Measurements from ENCODE around the gene ST6GALNAC3. TPM values are rescaled to one million over a fixed set of nuclear protein-coding genes. Genes with fewer than 3 reads are reported as not detected.
"Not testable (repeated sequence)": the region's sequence is repeated elsewhere in the genome, so short reads cannot be mapped to it uniquely, and the experiment has no call there.

Gene ST6GALNAC3
- total RNA-seq, result 11.7 TPM

DNA sequence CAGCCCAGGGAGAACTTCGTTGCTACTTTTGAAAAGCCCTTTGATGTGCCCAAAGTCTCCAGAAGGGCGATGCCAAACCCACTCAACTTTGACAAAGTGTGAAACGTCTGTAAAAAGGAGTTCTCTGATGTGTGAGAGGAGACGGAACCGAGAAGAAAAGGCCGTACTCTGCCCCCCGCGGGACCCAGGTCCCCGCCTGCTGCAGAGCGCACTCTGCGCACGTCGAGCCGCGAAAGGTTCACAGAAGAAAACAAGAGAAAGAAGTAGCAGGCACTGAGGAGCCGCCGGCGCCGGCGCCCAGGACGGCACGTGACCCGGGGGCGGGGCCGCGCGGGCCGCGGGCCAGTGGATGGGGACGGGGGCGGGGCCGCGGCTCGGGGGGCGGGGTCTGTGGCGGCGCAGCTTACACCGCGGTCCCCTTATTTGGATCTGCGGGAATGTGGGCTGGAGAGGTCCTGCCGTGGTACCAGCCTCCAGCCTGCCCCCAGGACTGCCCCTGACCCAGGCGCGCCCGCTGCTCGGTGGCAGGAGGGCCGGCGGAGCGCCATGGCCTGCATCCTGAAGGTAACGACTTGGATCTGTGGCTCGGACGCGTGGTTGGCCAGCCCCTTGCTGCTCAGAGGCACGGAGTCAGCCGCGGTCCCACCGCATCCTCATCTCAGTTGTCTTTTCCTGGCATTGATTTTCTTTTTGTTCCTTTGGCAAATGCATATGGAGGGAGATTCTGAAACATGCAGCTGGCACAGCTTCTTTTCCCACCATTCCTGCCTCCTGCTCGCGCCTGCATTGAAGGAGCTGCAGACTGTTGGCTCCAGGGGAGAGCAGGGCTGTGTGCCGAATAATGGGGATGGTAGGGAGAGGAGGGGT, at the start of gene ST6GALNAC3:
Gene ST6GALNAC3 (plus strand): TSS at position 426 of the 867 bp plus-strand sequence.
- peak; percentile 76 for DNase-seq (ENCODE audit: low spot score)

DNA sequence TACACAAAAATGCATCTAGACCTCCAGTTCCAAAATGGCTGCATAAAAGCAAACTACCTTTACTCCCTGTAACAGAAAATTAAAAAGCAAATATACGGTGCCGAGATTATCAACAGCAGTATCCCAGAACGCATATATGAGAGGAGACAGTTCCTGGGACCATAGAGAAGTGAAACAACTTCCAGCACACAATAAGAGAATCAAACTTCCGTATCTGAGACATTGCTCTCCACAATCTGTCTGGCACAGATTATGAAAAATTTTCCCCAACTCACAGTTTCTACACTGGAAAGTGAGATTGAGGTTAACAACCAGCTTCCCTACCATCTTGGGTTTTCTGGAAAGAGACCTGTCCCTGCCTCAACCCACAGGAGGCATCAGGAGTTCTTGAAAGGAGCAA, 47.2 kb upstream of the ST6GALNAC3 start:
- no peak for DNase-seq (ENCODE audit: low spot score)

DNA sequence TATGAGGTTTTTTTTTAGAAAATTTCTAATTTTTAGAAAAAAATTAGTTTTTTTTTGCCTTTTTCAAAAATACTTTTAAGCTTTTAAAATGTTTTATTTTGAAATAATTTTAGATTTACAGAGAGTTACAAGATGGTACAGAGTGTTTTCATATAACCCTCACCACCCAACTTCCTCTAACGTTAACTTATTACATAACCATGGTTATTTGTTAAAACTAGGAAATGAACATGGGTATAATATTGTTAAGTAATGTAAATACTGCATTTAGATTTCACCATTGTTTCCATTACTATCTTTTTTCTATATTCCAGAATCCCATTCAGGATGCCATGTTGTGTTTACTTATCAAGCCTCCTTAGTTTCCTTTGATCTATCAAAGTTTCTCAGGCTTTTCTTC, 45.2 kb upstream of the ST6GALNAC3 start:
- DNase-seq (ENCODE audit: low spot score), result no peak

DNA sequence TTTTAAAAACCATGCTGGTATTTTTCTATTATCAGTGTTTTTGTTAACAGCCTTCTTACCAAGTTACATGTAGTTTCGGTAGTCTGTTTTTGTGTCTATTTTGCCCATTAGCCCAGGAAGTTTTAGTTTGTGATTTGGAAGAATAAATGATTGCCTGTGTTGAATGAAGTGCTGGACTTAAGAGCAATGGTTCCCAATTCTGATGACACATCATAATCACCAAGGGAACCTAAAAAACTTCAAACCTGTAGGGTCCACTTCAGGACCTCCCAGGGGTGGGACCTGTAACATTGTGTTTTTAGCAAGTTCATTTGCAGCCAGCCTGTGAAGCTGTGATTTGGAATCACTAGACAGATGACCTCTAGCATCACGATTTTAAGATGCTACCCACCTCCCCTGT, 43.0 kb upstream of the ST6GALNAC3 start:
- no peak for DNase-seq (ENCODE audit: low spot score)

DNA sequence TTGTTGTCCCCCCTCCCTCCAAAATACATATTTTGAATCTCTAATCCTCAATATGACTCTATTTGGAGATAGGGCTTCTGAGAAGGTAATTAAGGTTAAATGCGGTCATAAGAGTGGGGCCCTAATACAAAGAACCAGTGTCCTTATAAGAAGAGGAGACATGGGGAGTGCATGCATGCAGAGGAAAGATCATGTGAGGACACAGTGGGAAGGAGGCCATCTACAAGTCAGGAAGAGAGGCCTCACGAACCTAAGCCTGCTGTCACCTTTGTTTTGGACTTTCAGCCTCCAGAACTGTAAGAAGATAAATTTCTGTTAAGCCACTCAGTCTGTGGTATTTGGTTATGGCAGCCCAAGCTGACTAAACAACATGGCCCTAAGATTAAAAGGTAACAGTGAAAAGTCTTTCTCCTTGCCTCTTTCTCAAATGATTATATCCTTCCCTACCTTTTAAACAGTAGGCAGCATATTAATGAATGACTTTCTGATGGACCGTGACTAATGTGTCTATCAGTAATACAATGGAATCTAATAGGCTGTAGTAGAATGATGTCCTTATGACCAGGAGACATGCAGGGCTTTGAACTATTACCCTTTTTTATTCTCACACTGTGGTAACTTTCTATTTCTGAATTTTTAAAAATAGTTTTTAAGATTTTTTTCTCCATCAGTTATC, 40.6 kb upstream of the ST6GALNAC3 start:
- DNase-seq (ENCODE audit: low spot score), result no peak

DNA sequence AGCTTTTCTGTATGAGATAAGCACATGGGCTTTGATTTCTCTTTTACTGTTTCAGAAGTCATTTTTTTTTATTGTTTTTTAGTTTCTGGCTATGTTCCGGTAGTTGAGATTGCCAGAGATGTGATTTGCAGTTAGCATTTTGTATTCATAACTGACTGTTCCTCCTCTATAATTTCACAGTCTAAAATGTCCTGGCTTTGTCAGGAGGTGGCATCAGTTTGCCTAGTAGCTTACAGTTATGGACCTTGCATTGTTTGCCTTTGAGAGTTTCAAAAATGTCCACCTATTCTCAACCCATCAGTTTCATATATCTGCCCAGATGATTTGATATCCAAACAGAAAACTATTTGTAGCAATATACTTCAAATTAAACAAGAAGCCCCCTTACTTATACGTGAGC, 39.5 kb upstream of the ST6GALNAC3 start:
- DNase-seq (ENCODE audit: low spot score), result no peak

DNA sequence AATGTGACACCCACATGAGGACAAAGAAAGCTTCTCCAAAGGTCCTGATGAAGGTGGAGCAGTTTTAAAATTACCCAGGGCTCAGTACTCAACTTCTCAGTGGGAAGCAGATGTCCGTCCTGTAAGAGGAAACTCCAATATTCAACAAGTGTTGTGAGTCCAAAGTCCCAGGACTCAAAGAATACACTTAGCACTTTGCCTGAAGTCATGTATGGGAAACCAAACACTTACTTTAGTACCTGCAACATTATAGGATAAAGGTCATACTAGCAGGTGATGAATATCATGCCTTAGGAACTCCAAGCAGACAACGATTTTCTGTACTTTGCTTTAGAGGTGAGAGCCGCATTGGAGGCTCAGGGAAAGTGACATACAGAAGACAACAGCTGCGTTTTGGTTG, 37.2 kb upstream of the ST6GALNAC3 start:
- no peak for DNase-seq (ENCODE audit: low spot score)

DNA sequence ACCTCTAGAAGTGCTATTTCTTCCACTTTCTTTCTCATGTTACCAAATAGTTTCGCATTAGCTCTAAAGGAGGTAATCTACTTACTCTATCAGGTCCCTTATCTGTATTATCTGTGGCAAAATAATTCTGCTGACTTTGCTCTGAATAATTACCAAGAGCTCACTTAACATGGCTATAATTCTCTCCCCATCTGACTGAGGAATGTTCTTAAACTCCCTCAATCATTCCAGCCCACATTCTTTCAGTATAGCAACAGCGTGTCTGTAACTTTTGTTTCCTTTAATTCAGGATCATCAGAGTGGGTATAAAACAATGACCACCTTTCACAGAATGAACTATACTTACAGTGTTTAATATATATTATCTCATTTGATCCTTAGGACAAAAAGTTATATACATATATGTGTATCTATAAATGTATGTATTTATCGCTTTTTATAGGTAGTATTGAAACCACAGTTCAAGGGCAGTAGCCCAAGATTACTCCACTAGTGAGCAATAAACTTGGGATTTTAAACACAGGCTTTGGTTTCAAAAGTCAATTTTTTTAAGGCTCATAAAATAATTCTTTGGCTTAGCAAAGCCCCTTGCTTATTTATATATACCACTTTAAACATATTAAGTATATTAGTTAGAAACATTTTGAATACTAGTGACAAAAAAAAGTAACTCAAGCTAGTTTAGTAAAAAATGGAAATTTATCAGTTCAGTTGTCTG, 36.1 kb upstream of the ST6GALNAC3 start:
- DNase-seq (ENCODE audit: low spot score), result no peak

DNA sequence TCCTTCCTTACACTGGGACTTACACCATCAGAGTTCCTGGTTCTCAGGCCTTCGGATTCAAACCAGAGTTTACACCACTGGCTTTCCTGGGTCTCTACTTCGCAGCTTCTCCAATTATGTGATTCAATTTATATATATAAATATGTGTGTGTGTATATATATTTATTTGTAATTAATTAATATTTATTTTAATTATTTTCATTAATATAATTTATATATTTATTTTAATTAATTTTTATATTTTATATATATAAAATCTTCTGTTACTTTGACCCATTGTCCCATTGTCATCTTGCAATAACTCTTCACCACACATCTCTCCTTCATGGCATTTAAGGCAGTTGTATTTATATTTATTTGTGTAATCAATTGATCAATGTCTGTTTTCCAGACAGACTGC, 28.4 kb upstream of the ST6GALNAC3 start:
- DNase-seq (ENCODE audit: low spot score), result no peak

DNA sequence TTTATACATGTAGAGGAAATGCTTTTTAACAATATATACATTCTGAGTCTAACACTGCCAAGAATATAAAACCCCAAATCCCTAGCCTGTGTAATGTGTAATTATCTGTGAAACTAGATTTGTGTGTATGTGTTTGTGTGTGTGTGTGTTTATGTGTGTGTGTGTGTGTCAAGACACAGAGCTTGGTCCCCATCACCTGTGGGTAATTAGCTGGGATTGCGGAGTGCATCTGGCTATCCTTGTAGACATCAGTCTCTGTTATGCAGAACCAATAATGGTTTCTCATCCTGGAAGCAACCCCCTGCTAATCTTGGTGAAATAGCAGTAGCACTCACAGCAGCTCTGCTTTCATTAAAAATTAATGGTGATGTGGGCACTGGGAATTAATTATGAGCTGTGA, 26.3 kb upstream of the ST6GALNAC3 start:
- DNase-seq (ENCODE audit: low spot score), result no peak

DNA sequence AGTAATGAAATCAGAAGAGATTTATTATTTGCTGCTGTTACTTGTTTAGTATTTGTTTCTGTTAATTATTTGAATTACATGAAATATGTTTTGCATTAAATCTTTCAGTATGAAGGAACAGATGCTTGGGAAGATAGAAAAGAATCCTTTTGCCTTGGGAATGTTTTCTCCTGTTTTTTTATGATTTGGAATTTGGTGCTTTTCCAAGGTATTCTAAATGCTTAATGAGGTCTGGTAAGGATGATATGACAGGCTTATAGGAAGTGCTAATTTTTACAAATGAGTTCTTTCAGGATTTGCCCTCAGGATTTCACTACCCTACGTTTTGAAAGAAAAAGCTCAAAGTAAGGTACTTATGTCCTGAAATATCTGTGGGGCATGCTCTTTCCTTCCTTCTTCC, 25.6 kb upstream of the ST6GALNAC3 start:
- no peak for DNase-seq (ENCODE audit: low spot score)

DNA sequence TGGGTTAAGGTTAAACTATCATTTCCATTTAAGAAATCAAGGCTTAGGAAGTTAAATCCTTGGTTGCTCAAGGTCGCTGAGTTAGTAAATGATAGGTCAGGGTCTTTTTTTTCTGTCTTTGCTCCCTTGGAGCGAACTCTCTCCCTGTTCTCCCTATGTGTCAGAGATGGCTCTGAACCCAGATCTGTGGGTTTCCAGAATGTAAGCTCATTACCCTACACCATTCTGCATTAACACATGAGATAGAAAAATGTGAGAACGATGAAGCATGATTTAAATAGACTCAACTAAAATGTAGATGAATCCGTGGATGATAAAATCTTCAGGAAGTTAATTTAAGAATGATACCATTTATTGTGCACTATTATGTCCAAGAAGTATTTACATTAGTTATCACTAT, 25.0 kb upstream of the ST6GALNAC3 start:
- DNase-seq (ENCODE audit: low spot score), result no peak

DNA sequence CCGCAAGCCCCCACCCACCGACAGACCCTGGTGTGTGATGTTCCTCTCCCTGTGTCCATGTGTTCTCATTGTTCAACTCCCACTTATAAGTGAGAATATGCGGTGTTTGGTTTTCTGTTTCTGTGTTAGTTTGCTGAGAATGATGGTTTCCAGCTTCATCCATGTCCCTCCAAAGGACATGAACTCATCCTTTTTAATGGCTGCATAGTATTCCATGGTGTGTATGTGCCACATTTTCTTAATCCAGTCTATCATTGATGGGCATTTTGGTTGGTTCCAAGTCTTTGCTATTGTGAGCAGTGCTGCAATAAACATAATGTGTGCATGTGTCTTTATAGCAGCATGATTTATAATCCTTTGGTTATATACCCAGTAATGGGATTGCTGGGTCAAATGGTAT, 24.5 kb upstream of the ST6GALNAC3 start:
- DNase-seq (ENCODE audit: low spot score), result not testable (repeated sequence)

DNA sequence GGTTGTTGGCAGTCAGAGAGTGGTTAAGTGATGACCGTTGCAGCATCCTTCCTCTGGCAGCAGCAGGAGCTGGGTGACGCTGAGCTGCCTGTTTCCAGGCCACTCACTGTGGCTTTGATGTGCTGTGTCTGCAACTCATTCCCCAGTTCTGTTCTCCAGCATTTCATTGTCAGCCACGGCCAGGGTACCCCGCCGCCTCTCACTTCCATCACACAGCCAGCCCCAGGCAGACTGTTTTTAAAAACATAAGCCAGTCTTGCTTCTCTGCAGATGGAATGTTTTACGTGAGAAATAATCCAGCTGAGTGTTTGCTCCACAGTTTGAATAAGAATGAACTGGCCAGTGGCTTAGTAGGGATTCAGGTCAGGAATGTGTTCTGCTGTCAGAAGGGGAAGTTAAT, 21.5 kb upstream of the ST6GALNAC3 start:
- no peak for DNase-seq (ENCODE audit: low spot score)

DNA sequence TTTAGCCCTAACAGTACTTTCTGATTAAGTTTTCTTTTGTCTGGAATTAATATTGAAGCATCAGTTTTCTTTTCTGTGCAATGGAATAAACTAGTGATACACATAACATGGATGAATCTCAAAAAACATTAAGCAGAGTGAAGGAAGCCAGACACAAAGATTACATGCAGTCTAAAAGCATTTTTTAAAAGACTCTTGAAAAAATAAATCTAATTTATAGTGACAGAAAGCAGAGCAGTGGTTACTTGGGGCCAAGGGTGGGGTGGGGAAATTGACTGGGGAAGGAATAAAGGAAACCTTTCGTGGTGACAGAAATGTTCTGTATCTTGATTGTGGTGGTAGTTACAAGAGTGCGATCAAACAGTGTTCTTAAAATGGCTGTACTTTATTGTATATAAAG, 20.2 kb upstream of the ST6GALNAC3 start:
- no peak for DNase-seq (ENCODE audit: low spot score)

DNA sequence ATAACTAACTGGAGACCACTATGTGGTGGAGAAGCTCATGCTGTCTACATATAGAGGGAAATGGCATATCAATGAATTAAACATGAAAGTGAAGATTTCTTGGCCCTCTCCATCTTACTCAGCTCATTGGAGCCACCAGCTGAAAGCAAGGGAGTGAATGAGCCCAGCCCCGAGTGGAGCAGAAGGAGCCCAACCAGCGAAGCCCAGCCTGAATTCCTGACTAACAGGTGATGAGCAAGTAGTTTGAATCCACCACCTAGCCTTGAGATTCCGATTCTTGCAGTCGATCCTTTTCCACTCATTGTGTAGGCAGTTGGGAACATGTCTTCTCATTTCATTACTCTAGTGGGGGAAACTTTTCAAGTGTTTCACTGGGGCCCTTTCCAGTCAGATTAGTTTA, 18.6 kb upstream of the ST6GALNAC3 start:
- no peak for DNase-seq (ENCODE audit: low spot score)

DNA sequence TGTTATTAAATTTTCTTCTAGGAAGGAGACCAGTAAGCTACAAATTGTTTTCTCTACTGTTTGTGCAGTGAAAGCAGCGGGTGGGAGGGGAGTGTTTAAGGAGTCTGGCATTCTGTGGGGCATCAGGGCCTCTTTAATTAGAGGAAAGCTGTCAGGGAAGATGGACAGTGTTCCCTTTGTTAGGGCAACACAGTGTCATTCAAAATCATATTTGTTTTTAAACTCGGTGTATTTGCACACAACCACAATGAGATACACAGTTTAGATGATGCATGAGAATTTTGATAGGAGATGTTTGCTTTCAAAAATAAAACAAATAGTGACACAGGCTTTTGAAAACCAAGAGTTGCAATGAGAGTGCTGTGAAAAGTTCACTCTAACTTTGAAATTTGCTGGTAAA, 15.1 kb upstream of the ST6GALNAC3 start:
- DNase-seq (ENCODE audit: low spot score), result no peak

DNA sequence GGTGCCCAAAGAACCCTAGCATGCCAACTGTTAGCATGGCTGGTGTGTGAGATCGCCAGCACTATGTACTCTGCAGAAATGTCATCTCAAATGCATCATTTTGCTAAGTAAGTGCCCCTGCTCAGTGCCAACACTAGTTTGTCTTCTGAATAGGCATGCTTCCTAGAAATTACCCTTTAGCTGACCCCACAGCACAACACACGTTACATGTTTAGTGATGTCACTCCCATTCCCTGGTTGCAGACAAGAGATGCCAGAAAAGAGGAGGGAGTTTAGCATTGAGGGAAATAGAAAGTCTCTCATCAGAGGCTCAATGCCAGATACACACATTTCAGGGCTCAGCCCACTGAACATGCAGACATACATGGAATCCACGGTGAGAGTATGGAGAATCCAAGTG, 9.3 kb upstream of the ST6GALNAC3 start:
- DNase-seq (ENCODE audit: low spot score), result no peak

DNA sequence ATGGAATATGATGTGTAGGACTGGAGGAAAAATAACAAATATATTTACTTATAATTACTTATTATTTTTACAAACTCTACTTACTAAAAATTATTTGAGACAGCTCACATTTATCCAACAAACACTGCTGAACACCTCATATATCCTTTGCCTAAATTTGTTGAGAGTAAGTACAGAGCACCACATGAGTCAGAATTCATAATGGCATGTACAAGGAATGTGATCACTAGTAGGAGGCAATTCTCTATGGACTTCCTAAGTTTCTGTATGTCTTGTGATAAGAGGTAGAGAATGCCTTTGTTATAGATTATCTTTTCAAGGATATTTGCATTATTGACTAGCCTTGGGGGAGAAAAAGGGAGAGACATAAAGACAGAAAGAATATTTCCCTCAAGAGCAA, 8.2 kb upstream of the ST6GALNAC3 start:
- no peak for DNase-seq (ENCODE audit: low spot score)

DNA sequence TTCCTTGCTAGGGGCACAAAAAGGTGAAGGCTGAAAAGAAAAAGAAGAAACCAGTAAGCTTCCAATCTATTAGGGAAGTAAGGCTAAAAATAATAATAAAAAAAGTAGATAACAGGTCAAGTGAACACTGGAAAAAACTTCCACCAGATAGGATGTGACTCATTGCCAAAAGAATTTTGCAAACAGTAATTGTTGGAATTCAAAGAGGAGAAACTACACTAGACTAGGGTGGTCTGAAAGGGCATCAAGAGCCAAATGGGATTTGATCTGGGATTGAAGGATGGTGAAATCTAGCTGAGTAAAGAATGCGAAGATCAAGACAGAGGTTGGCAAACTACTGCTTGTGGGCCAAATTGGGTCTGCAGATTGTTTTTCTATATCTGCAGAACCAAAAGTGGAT, 6.0 kb upstream of the ST6GALNAC3 start:
- DNase-seq (ENCODE audit: low spot score), result no peak

DNA sequence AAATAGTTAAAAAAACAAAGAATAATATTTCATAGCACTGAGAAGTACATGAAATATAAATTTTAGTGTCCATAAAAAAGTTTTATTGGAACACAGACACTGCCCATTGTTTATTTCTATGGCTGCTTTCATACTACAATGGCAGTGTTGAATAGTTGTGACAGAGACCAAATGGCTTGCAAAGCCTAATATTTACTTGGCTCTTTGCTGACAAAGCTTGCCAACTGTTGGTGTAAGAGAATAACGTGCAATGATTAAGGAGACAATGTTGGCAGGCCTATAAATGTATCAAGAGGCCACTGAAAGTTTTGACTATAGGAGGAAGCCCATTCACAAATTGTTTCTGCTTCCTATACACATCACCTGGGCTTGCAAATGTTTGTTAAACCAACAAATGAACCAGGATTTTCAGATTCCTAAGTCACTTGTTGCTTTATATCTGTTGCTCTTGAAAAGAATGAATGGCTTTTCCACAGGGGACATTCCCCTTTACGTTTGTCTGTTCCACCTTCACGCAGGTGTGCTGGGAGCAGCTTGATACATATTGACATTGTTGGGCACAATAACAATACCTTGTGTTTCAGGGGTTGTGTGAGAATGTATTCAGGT, 5.5 kb upstream of the ST6GALNAC3 start:
- no peak for DNase-seq (ENCODE audit: low spot score)

DNA sequence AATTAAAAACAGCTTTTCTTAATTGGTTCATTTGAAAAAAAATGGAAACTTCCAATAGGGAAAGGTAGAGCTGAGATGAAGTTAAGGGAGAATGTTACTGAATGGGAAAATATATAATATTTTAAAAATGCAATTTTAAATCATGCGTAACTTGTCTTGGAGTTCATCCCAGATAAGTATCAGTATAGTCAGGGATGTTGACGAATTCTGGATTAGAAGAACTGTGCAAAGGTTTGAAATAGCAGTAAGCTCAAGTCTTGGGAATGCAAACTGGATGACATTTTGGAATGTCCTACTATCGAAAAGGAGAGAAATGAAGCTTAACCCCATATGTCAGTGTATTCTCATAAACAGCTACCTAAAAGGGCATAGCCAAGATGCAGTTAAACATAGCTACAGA, 4.0 kb upstream of the ST6GALNAC3 start:
- no peak for DNase-seq (ENCODE audit: low spot score)
